Tibial nerve (tissue), 4 donors: Measurements from ENCODE around the gene TCFL5. TPM values are rescaled to one million over a fixed set of nuclear protein-coding genes. Genes with fewer than 3 reads are reported as not detected.

Source experiments
- DNase-seq, 2 donors: peaks; one replicate each; pipeline ENCODE4 v3.0.0-alpha.2; 2019; ENCODE audit warnings: low spot score in 2 of 2
- H3K27ac ChIP-seq, 4 donors: fragments of 200-600 bp; sonication (generic) in 3 of 4; one replicate each; pipeline ENCODE4 v1.5.1; 2017 to 2019; ENCODE audit warnings: mild to moderate bottlenecking in 1 of 4
- H3K27me3 ChIP-seq, 2 donors: fragments of 200-600 bp; sonication (generic) in 1 of 2; one replicate each; pipeline versions ENCODE4 v1.5.1 to v1.6.0; 2017 to 2019
- H3K36me3 ChIP-seq, 3 donors: fragments of 200-600 bp; sonication (generic); one replicate each; pipeline ENCODE4 v1.5.1; 2018 to 2019
- H3K4me1 ChIP-seq, 4 donors: fragments of 200-600 bp; sonication (generic) in 3 of 4; one replicate each; pipeline ENCODE4 v1.5.1; 2017 to 2019
- H3K4me3 ChIP-seq, 4 donors: fragments of 200-600 bp; sonication (generic) in 3 of 4; one replicate each; pipeline ENCODE4 v1.5.1; 2017 to 2019; ENCODE audit warnings: mild to moderate bottlenecking in 1 of 4, moderate library complexity in 1 of 4
- H3K9me3 ChIP-seq, 4 donors: fragments of 200-600 bp; sonication (generic) in 3 of 4; one replicate each; pipeline ENCODE4 v1.5.1; 2017 to 2019
- EP300 ChIP-seq, 2 donors: sonication (generic); formaldehyde crosslinking; IDR thresholded peaks; one replicate each; pipeline ENCODE4 v1.6.1; 2017; ENCODE audit warnings: antibody characterized with exemption in 2 of 2, mild to moderate bottlenecking in 1 of 2
- POLR2A ChIP-seq, 2 donors: fragments of 450-650 bp; IDR thresholded peaks; one replicate each; pipeline ENCODE4 v1.6.1; 2017; ENCODE audit warnings: antibody characterized with exemption in 2 of 2, mild to moderate bottlenecking in 2 of 2, moderate library complexity in 2 of 2
- WGBS, 2 donors: methylation state at CpG; one replicate each; pipeline ENCODE4 v1.1.5; 2018; 5-methylcytosine and 5-hydroxymethylcytosine counted together
- total RNA-seq, 4 donors: library from RNA; depleted of rRNA; stranded (reverse); fragments of >200 nt; gene quantifications; one replicate each; pipeline ENCODE4 v1.1.0, GENCODE V29; 2016
- TF ChIP-seq, protein P1 (sequence below), 5 experiments: fragments of 200-600 bp in 3 of 5; fragments of 450-650 bp in 2 of 5; sonication (generic) in 3 of 5; IDR thresholded peaks; one replicate each; pipeline ENCODE4 v1.5.1; 2016 to 2019; ENCODE audit warnings: antibody characterized with exemption in 5 of 5, mild to moderate bottlenecking in 3 of 5, moderate library complexity in 2 of 5

TCFL5 gene
- total RNA-seq, 4 donors from 2014 or later: 9.8 to 25.1 (median 16.2) TPM

DNA sequence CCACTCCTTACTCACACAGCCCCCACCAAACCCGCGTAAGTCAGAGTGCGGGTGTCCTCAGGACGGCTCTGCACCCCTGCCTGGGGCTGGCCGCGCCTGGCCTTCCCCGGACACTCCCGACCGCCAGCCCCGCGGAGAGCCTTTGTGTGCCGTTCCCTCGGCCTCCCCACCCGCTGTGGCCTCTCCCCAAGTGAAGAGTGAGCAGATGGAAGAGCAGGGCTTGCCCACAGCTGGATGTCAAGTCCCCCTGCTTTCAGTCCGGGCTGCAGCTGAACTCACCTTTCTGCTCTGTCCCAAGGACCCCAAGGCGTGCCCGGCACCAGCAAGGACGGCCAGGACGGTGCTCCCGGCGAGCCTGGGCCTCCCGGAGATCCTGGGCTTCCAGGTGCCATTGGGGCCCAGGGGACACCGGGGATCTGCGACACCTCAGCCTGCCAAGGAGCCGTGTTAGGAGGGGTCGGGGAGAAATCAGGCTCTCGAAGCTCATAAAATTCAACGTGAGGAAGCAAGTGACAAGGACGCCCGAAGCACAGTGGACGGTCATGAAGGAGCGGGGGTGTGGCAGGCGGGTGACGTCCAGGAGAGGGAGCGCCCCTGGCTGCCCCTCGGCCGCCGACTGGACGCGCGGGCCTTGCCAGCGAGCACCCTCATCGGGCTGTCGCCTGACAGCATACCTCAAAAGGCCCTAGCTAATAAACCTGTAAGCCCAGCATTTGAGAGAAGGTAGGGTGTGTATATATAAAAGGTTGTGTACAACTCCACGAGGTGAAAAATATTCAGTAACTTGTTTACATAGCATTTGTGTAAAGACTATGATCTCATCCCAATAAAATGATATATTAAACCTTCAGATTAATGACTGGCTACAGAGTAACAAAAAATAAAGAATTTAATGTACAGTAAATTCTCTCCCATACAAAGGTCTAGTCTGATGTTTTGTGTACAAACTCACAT lies 21.1 kb downstream of the TCFL5 start:
- WGBS, 2 donors: 74 to 80% methylated on average over 41 to 45 of the region's 45 CpGs
- H3K4me1 ChIP-seq: peaks cover 0 to 12% (median 0%) of the 10 kb centered on the region in 4 donors

DNA sequence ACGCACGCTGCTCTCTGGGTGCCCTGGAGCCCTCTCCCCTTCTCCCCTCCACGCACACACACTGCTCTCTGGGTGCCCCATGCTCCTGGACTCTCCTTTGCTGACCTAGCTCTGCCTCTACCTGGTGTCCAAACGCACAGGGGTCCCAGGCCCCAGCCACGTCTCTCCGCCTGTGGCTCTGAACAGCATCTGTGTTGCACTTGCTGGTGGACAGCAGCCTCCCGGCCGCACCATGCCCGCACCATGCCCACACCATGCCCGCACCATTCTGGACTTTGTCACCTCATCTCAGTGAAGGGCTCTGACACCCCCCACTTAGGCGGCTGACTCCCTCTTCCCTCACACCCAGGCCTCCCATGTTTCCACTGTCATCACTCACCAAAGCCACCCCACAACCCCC lies 21.8 kb downstream of the TCFL5 start:
- Histone ChIP-seq H3K27ac (no peak overlapping the region), H3K4me1 (peaks cover 0 to 12% (median 0%) of the 10 kb centered on the region in 4 donors), H3K27me3 (no peaks in the 10 kb centered on the region), H3K4me3 (no peak overlapping the region), H3K36me3 (peaks cover 0 to 56% (median 0%) of the 10 kb centered on the region in 3 donors), H3K9me3 (no peaks in the 10 kb centered on the region)
- TF ChIP-seq EP300 (IDR thresholded peaks at IDR 0.05) (no peak), POLR2A (IDR thresholded peaks at IDR 0.05) (no peak)
- TF ChIP-seq, protein P1, sequence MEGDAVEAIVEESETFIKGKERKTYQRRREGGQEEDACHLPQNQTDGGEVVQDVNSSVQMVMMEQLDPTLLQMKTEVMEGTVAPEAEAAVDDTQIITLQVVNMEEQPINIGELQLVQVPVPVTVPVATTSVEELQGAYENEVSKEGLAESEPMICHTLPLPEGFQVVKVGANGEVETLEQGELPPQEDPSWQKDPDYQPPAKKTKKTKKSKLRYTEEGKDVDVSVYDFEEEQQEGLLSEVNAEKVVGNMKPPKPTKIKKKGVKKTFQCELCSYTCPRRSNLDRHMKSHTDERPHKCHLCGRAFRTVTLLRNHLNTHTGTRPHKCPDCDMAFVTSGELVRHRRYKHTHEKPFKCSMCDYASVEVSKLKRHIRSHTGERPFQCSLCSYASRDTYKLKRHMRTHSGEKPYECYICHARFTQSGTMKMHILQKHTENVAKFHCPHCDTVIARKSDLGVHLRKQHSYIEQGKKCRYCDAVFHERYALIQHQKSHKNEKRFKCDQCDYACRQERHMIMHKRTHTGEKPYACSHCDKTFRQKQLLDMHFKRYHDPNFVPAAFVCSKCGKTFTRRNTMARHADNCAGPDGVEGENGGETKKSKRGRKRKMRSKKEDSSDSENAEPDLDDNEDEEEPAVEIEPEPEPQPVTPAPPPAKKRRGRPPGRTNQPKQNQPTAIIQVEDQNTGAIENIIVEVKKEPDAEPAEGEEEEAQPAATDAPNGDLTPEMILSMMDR (IDR thresholded peaks at IDR 0.05): no peak
- 88 to 90% methylated on average over 11 of the region's 11 CpGs for WGBS, 2 donors
- DNase-seq: no peak

More for the DNA sequence above, 21.1 kb downstream of the TCFL5 start:
- DNase-seq: no peak
- Histone ChIP-seq H3K4me3 (no peak overlapping the region), H3K27ac (no peak overlapping the region), H3K9me3 (no peaks in the 10 kb centered on the region), H3K36me3 (peaks cover 0 to 62% (median 0%) of the 10 kb centered on the region in 3 donors), H3K27me3 (no peaks in the 10 kb centered on the region)
- TF ChIP-seq, protein P1 (IDR thresholded peaks at IDR 0.05): no peak
- TF ChIP-seq EP300 (IDR thresholded peaks at IDR 0.05) (no peak), POLR2A (IDR thresholded peaks at IDR 0.05) (no peak)

DNA sequence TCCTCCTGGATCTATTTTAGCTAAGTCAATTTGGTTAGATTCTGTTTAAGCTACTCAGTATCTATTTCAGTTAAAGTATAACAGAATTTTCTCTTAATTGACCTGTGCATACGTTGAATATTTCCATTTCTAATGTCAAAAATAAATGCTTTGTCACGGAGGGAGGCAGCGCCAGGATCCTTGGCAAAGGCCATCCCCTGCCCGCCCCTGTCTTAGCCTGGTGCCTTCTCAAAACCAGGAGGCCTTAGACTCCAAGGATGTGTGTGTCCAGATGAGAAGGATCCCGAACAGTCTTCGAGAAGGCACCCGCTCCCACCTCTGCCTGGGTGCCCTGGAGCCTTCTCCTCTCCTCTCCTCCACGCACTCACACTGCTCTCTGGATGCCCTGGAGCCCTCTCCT lies 22.4 kb downstream of the TCFL5 start:
- H3K4me3 ChIP-seq: no peak overlapping the region
- H3K9me3 ChIP-seq: no peaks in the 10 kb centered on the region
- no peak for DNase-seq
- no peaks in the 10 kb centered on the region for H3K27me3 ChIP-seq
- H3K4me1 ChIP-seq: peaks cover 0 to 12% (median 0%) of the 10 kb centered on the region in 4 donors
- peaks cover 0 to 56% (median 0%) of the 10 kb centered on the region in 3 donors for H3K36me3 ChIP-seq
- TF ChIP-seq POLR2A (IDR thresholded peaks at IDR 0.05) (no peak), EP300 (IDR thresholded peaks at IDR 0.05) (no peak)
- TF ChIP-seq, protein P1 (IDR thresholded peaks at IDR 0.05): no peak
- no peak overlapping the region for H3K27ac ChIP-seq
- WGBS, 2 donors: 94% methylated on average over 8 of the region's 8 CpGs

DNA sequence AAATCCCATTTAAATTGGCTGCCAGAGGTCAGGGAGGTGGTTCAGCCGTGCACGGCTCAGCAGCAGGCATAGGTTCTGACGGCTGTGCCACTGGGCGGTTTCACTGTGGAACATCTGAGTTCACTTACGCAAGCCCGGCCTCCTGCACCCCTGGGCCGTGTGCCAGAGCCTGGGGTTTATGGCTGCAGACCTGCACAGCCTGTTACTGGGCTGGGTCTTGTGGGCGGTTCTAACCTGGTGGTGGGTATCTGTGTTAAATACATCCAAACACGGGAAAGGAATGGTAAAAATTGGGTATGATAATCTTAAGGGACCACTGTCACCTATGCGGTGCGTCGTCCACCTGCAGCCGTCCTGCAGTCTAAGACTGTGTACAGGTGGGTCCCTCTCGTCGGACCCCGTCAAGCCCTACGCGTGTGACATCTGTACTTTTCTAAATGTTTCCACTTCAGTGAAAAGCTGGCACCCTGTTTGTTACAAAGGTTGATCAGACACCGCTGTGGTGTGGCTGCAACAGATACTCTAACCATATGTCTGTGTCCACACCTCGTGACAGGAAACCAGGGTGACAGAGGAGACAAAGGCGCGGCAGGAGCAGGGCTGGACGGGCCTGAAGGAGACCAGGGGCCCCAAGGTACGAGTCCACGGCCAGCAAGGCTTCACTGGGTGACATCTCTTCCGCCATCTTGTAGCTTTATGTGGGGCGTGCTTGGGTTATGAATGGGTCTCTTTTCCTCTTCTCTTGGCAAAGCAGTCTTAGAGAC lies 23.3 kb downstream of the TCFL5 start:
- Histone ChIP-seq H3K36me3 (peaks cover 0 to 51% (median 0%) of the 10 kb centered on the region in 3 donors), H3K4me3 (no peak overlapping the region), H3K27ac (peak overlapping the region in 2 of 4 donors; percentile 9 to 67), H3K27me3 (no peaks in the 10 kb centered on the region), H3K9me3 (no peaks in the 10 kb centered on the region), H3K4me1 (peaks cover 0 to 14% (median 0%) of the 10 kb centered on the region in 4 donors)
- peak; percentile 49 to 63 for DNase-seq
- WGBS, 2 donors: 75 to 85% methylated on average over 27 of the region's 27 CpGs
- TF ChIP-seq, protein P1 (IDR thresholded peaks at IDR 0.05): no peak
- peak in 1 of 2 donors; percentile 64 for TF ChIP-seq EP300 (IDR thresholded peaks at IDR 0.05)
